EH (cell line): ENCODE results near the gene TRMT112.

Experiments used
- DNase-seq: peaks from one replicate; pipeline ENCODE4 v3.0.0-alpha.2; 2015; ENCODE audit warnings: low read depth

Gene TRMT112

GRCh38 chr11:64291752-64292459 is 25.5 kb downstream of the TRMT112 start:
- no peak for DNase-seq

GRCh38 chr11:64291262-64291751 is 26.1 kb downstream of the TRMT112 start, which contains the start of gene KCNK4:
Gene KCNK4 (plus strand): TSS chr11:64291302. CDS start chr11:64293019, 1,717 bp downstream.
- no peak for DNase-seq

GRCh38 chr11:64290352-64291261 is 26.8 kb downstream of the TRMT112 start:
- no peak for DNase-seq

GRCh38 chr11:64289002-64289564 is 28.3 kb downstream of the TRMT112 start:
- no peak for DNase-seq

- no peak for DNase-seq
Measured at GRCh38 chr11:64288353-64288750, 29.0 kb downstream of the TRMT112 start.

GRCh38 chr11:64287676-64288352 is 29.5 kb downstream of the TRMT112 start:
- DNase-seq: no peak

DNA sequence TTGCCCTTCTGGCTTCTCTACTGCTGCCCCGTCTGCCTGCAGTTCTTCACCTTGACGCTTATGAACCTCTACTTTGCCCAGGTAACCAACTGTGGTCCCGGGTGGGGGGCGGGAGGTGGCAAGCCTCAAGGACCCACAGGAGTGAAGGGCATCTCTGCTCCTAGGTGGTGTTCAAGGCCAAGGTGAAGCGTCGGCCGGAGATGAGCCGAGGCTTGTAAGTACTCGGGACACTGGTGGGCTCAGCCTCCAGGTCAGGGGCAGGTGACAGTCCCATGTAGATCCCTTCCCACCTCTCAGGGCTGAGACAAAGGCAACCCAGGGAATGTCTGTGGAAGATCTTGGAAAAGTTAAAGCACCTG is 30.6 kb downstream of the TRMT112 start:
- DNase-seq: no peak

DNA sequence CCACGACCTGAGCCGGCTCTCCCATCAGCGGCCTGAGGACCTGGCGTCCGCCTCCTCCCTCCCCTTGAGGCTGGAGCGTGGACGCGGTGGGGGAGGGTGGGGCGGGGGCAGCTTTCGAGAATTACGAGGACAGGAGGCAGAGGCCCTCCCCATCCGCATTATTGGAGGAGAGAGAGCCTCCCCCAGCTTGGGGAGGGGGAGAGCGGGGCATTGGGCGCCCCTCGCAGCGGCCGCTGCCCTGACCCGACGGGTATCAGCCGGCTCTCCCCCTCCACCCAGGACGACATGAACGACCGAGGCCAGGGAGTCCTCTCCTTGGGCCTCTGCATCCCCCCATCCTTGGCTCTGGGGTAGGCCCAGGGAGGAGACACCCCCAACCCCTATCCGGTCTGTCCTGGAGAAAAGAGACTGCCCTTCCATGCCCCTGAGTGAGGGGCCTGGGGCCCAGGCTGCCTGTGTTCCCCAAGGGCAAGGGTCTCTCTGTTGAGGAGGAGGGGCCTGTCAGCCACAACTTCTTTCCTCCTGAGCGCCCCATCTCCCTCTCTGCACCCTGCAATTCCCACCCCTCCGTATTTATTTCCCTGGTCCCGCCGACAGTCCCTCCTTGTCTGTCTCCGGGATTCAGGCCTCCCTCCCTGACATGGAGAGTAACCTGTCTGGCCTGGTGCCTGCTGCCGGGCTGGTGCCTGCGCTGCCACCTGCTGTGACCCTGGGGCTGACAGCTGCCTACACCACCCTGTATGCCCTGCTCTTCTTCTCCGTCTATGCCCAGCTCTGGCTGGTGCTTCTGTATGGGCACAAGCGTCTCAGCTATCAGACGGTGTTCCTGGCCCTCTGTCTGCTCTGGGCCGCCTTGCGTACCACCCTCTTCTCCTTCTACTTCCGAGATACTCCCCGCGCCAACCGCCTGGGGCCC is 31.2 kb downstream of the TRMT112 start:
- DNase-seq: no peak

DNA sequence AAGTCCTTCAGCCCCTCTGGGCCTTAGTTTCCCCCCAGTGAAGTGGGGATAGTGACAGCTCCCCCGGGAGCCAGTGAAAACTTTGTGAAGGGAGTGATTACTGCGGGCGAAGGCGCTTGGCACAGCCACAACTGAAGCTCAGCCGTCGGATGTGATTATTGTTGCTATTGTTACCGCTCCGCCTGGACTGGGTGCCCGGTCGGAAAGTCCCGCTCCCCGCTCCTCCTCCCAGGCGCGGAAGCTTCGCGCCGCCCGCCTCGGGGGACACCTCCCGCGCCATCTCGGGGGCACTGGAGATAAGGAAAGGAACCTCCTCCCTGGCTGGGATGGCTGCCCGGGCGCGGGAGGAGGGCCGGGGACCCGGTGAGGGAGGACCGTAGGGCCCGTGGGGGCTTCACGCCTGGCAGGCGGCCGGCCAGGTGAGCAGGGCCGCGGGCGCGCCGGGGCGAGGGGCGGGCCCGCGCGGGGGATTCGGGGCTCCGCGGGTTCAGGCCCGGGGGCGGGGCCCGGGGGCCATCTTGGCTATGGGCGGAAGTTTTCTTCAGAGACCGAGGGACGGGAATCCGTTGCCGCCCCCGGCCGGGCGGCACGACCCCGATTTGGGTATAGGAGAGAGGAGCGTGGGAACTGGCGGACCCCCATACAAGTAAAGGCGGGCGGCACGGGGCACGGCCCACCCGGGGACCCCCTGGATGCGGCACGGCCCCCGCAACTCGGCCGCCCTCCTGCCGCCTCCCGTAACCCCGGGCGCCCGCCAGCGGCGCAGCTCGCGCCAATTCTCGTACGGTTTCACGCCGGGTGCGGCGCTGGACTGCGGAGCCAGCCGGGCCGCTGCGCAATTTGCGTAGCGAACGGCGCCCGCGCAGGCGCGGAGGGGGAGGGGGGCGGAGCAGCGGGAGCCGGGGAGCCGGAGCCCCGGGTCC is 32.1 kb downstream of the TRMT112 start, which contains the start of gene GPR137:
TSS of gene GPR137 (plus strand) at position 887 of the 923 bp plus-strand sequence. CDS start 677 bp downstream, outside the sequence.
- peak; percentile 76 for DNase-seq

GRCh38 chr11:64284048-64284961 is 33.1 kb downstream of the TRMT112 start, which contains the start of gene BAD:
Gene BAD (minus strand): TSS chr11:64284665. CDS start chr11:64284368, 297 bp downstream.
- DNase-seq: peak; percentile 92

DNA sequence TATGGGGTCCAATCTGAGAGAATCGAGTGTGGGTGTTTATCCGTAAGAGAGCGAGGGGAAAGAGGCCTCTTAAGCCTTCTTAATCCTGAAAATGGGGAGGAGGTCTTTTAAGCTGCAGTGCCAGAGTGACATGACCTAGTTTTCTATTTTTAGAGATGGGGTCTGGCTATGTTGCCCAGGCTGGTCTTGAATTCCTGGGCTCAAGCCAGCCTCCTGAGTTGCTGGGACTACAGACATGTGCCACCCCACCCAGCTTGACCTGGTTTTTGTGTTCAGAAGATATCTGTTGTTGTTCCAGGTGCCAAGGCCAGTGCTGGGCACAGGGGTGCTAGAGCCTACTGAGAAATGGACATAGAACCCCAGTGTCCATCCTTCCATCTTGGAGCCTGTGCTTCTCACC is 34.3 kb downstream of the TRMT112 start:
- DNase-seq: no peak

DNA sequence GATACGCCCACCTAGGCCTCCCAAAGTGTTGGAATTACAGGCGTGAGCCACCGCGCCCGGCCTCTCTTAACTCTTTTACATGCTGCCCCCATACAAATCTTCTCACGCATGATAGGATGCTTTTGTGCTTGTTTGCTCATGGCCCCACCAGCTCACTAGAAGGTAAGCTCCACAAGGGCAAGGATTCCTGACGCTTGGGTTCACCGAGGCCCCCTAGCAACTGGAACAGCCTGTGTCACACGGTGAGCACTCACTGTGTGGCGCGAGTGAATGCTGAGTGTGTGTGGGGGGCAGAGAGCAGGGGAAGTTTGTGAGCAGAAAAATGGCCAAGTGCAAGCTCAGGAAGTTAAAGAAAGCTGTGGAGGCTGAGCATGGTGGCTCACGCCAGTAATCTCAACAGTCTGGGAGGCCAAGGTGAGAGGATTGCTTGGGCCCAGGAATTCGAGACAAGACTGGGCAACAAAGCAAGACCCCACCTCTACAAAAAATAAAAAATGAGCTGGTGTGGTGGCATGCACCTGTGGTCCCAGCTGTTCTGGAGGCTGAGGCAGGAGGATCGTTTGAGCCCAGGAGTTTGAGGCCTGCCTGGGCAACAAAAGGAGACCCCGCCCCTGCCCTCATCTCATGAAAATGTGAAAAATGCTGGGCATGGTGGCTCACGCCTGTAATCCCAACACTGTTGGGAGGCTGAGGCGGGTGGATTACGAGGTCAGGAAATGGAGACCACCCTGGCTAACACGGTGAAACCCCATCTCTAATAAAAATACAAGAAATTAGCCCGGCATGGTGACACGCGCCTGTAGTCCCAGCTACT is 35.2 kb downstream of the TRMT112 start:
- no peak for DNase-seq

DNA sequence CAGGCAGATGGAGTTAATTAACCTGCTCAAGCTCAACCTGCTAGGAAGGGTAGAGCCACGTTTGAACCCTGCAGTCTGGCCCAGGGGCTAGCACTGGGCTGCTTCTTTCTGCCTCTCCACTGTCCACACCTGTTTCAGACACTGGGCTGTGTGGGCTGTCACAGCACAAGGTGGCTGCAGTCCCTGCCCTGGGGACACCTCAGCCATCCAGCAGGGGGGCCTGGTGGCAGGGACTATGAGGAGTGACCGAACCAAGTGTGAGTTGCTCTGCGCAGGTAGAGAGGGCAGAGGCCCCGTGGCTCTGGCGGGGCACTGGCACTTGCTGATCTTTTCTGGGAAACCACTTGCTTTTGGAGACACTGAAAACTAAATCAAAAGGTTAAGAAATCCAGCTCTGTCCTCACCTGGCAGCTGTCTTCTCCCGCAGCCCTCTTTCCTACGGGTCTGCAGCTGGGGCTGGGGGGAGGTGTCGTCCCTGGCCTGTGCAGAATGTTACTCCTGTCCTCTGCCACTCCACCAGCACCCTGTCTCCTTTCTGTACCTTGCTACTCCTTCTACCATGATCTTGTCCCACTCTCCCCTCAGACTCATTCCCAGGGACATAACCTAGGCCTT is 38.7 kb downstream of the TRMT112 start:
- DNase-seq: no peak

- peak; percentile 48 for DNase-seq
Measured at GRCh38 chr11:64276653-64277431, 40.5 kb downstream of the TRMT112 start.

DNA sequence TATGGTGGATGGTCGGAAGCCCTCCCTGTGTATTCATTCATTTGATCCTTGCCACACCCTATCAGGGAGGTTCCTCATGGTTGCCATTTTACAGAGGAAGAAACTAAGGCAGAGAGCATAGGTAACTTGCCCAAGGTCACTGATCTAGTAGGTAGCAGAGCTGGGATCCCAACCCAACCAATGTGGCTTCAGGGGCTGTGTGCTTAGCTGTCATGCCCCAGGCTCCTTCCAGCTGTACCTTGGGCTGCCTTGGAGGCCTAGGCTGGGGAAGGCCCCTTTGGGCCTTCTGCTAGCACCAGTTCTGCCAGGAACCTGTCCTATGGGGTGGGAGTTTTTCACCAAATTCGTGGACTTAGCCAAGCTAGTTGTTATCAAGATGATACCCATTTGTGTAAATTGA is 41.5 kb downstream of the TRMT112 start:
- no peak for DNase-seq

DNA sequence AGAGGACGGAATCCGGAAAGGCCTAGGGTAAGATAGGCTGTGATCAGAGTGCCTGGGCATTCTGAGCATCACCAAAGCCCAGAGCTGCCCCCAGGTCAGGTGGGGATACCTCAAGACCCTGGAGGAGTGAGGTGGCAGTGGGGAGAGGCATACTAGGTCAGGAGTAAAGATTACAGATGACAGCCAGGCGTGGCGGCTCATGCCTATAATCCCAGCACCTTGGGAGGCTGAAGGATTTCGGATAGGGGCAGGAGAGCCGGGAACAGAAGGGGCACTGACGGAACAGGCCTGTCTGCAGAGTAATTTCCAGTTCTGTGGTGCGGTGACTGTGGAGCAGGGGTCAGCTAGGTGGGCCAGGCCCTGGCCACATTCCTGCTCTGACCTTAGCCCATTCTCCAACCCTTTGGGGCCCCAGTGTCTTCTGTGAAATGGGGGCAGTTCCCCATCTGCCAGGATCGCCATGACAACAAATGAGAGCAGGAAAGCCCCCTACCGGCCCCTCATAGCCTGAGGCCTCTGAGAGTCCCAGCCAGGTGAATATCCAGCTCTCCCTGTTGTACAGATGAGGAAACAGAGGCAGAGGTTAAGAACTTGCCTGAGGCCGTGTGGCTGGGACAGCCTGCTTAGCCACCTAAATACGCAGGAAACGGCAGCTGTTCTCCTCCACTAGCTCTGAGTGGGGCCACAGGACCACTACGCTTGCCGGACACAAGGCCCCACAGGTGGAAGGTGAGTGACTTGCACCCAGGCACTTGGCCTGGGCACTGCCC is 42.1 kb downstream of the TRMT112 start:
- DNase-seq: no peak
